Activated effector memory CD4-positive, alpha-beta T cell treated with Interleukin-2 at 50 U/mL for 16 hours (primary cell): ENCODE results near the gene EFHD1.

Source experiments
- DNase-seq: peaks from one replicate; pipeline ENCODE4 v3.0.0-alpha.2; 2020

Gene EFHD1, protein sequence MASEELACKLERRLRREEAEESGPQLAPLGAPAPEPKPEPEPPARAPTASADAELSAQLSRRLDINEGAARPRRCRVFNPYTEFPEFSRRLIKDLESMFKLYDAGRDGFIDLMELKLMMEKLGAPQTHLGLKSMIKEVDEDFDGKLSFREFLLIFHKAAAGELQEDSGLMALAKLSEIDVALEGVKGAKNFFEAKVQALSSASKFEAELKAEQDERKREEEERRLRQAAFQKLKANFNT

DNA sequence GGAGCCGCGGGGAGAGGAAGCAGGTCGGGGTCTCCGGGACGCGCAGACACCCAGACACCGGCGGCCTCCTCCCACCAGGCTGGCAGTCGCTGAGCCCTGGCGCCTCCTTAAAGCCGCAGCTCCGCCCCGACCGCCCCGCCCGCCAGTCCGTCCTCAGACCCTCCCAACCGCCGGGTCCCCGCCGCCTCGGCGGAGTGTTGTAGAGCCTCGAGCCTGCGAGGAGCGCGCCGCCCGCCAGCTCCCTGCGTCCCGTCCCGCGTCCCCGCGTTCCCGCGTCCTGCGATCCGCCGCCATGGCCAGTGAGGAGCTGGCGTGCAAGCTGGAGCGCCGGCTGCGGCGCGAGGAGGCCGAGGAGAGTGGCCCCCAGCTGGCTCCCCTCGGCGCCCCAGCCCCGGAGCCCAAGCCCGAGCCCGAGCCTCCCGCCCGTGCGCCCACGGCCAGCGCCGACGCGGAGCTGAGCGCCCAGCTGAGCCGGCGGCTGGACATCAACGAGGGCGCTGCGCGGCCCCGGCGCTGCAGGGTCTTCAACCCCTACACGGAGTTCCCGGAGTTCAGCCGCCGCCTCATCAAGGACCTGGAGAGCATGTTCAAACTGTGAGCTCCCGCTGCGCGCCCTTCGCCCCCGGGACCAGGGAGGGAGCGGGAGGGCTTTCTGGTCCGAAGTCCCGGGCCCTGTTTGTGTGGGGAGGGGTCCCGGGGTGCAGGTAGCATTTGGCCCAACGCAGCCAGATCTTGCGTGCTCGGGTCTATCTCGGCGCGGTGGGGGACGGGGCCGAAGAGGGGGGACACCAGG is at the start of gene EFHD1:
Gene EFHD1, plus strand, starts transcription at position 192 of the 793 bp plus-strand sequence. Its CDS starts 101 bp downstream, at position 293.
- peak; percentile 25 for DNase-seq

DNA sequence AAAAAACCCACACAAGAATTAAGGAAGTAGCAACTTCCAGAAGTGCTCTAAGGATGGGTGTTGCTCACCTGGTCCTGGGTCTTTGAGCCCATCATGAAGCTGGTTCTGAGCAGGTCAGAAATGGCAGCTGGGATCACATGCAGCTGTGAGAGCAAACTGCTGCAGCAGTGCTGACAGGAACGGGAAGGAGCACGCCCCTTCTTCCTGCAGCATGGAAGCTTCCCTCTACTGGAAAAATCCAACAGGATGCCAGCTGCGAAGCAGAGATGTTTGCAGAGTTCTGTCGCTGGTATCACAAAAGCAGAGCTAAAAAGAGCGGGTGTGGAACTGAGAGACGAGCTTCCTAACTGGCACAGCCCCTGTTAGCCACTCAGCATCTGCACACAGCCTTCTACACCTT is 49.2 kb upstream of the EFHD1 start:
- no peak for DNase-seq

GRCh38 chr2:232586943-232587505 is 46.4 kb upstream of the EFHD1 start:
- DNase-seq, result no peak

DNA sequence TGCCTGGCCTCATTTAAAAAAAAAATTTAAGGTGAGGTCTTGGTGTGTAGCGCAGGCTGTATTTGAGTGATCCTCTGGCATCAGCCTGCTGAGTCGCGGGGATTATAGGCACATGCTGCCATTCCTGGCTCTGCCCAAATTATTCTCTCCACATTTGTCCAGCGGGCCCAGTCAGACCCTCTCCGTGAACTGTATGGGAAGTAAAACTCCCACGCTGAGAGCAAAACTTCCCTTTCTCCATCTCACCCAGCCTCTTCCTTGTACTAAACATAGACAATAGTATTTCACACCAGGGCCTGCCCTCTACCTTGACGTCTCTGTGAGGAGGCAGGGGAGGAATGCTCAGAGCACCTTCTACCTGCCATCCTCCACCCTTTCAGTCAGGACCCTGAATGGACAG is 45.9 kb upstream of the EFHD1 start:
- no peak for DNase-seq

DNA sequence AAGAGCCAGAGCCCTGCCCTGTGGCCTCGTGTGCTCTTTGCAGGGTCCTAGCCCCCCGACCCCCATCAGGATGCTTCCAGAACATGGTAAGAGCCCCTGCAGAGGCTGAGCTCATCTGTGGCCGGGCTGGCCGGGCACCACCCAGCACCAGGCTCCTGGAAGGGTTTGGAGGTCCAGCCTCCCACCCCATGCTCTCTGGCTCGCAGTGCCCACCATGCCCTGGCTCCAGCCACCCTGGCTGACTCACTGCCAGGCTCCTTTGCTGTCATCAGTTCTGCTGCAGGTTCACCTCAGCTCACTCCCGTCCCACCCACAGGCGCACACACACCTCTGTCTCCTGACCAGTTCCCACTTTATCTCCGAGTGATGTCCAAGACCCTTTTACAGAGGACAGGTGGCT is 45.4 kb upstream of the EFHD1 start:
- no peak for DNase-seq

DNA sequence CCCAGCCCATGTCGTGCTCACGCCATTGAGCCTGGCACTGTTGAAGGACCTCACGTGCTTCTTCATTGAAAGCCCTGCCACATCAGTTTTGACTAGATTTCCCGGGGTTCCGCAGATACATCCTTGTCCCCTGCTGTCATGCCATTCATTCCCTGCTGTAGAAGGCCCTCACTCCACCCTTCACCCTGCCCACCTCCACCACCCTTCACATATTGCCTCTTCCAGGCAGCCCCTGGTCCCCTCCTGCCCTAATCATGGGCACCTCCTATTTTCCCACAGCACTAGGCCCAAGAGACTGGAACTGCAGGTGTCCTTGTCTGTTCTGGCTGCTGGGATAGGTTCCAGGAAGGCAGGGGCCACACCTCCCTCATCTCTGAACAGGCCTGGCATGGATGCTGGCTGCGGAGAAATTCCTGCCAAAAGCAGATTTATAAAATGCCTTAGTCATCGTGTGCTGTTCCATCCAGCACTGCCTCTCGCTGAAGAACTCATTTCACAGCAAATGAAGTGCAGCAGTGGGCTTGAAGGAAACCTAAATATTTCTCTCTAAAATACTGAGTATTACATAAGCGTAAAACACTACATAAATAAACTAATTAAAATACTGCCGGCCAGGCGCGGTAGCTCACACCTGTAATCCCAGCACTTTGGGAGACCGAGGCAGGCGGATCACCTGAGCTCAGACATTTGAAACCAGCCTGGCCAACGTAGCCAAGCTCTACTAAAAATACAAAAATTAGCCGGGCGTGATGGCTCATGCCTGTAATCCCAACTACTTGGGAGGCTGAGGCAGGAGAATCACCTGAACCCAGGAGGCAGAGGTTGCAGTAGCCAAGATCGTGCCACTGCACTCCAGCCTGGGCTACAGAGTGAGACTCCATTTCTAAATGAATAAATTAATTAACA is 44.5 kb upstream of the EFHD1 start:
- DNase-seq, result no peak

- no peak for DNase-seq
These were observed 40.5 kb upstream of the EFHD1 start for GRCh38 chr2:232592772-232593395.

DNA sequence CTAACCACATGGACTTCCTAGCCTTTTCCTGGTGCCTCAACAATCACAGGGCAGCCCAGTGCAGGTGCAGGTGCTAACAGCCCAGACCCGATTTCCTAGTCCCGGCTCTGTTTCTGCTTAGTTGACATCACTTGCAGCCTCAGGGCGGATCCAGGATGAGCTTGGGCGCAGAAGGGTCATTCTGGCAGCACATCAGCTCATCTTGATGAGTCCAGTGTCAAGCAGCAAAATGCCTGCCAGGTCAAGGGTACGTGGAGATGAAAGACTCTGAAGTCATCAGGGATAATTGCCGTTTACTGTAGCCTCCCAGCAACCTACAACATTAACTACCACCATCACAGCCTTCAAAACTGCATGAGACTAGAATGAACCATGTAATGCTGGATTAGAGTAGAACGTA is 39.4 kb upstream of the EFHD1 start:
- no peak for DNase-seq

DNA sequence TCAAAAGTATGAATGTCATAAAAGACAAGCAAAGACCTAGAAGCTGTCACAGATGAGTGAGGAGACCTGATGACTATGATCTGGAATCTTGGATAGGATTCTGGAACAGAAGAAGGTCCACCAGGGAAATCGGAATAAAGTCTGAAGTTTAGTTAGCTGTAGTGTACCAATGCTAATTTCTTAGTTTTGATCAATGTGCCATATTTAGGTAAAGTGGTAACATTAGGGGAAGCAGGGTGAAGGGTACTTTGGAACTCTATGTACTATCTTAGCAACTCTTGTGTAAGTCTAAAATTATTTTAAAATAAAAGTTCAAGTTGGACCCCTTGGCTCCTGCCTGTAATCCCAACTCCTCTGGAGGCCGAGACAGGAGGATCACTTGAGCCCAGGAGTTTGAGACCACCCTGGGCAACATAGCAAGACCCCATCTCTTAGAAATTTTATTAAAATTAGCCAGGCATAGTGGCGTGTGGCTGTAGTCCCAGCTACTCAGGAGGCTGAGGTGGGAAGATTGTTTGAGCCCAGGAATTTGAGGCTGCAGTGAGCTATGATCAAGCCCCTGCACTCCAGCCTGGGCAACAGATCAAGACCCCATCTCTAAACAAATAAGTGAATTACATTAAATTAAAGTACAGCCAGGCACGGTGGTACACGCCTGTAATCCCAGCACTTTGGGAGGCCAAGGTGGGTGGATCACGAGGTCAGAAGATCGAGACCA is 35.9 kb upstream of the EFHD1 start:
- no peak for DNase-seq

DNA sequence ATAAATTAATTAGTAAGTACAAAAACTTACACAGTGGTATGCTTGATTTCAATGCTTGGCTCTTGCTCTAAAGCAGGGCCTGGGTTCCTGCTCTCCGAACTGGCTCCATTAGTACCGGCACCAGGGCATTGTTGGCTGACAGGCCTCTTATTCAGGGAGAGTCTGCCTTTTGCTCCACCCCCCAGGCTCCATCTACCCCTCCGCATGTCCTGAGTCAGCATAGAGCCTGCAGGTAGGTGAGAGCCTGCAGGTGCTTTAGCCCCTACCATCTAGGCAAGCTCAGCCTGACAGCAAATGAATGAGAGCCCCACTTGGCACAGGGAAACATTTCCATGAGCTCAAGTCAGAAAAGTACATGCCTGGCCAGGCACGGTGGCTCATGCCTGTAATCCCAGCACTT is 35.1 kb upstream of the EFHD1 start:
- DNase-seq, result no peak

DNA sequence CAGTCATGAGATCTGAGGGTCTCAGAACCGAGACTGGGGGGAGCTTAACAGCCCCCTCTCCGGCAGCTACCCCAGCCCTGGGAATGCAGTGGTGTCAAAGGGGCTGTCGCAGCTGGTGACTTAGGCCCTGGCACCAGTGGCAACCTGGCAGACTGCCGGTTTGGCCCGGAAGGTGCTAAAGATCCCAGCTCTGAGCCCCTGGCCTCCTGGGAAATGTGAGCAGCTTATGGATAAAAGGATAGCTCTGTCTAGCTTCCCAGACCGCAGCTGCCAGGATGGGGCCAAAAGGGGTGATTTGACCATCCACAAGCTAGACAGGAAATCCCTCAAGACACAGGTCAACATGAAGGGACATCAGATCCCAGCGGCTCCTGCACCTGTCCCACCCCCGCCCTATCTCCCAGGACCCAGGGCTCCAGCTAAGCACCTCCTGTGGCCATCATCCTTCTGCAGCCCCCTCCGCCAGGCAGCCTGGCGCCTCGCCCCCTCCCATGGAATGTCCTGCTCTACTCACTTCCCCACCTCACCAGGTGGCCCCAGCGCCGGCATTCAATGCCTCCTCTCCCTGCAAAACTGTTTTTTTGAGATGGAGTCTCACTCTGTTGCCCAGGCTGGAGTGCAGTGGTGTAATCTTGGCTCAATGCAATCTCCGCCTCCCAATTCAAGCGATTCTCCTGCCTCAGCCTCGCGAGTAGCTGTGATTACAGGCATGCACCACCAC is 33.2 kb upstream of the EFHD1 start:
- DNase-seq, result no peak

DNA sequence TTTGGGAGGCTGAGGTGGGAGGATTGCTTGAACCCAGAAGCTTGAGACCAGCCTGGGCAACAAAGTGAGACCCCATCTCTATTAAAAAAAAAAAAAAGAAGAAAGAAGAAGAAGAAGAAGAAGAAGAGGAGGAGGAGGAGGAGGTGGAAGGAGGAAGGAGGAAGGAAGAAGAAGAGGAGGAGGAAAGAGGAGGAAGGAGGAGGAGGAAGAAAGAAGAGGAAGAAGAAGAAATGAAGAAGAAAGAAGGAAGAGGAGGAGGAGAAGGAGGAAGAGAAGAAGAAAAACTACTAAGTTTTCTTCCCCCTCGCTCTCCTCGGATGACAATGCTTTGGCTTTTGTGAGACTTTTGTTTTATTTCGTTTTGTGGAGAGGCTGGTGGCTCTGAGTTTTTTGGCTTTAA is 30.1 kb upstream of the EFHD1 start:
- no peak for DNase-seq

DNA sequence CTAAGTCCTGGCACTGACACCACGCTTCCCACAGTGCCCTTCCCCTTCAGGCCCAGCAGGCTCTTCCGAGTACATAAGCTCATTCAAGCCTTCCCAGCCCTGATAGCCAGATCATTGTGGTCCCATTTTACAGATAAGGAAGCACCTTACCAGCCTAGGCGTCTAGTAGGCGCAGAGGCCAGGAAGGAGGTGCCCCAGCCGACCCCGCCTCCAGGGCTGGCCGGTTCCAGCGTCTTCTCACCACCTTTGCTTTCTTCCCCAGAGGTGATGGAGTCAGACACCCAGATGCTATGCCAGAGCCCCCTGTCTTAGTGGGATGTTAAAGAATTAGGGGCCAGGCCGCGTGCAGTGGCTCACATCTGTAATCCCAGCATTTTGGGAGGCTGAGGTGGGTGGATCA is 28.9 kb upstream of the EFHD1 start:
- DNase-seq, result no peak

DNA sequence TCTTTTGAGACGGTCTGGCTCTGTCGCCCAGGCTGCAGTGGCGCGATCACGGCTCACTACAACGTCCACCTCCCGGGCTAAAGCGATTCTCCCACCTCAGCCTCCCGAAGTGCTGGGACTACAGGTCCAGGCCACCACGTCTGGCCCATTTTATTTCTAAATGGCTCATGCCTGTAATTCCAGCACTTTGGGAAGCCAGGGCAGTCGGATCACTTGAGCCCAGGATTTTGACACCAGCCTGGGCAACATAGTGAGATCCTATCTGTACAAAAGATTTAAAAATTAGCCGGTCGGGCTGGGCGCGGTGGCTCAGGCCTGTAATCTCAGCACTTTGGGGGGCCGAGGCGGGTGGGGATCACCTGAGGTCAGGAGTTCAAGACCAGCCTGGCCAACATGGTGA is 26.4 kb upstream of the EFHD1 start:
- DNase-seq, result no peak

DNA sequence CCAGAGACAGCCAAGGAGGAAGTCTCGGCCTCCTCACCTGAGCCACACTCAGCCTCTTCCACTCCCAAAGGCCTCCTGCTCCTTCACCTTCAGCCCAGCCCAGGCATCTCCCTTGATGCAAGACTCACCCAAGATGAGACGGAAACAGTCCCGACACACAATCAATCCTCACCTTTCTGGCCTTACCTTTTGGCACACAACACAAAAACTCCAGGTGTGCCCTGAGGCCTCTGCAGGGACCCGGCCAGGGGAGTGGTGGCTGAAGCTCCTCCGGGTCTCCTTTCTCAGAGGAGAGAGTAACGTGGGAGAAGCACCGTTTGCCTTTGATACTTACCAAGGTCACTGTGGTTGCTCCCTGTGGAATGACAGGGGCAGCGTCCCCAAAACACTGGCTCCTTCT is 23.8 kb upstream of the EFHD1 start:
- no peak for DNase-seq

- no peak for DNase-seq
These were observed 23.3 kb upstream of the EFHD1 start for GRCh38 chr2:232610081-232610480.

DNA sequence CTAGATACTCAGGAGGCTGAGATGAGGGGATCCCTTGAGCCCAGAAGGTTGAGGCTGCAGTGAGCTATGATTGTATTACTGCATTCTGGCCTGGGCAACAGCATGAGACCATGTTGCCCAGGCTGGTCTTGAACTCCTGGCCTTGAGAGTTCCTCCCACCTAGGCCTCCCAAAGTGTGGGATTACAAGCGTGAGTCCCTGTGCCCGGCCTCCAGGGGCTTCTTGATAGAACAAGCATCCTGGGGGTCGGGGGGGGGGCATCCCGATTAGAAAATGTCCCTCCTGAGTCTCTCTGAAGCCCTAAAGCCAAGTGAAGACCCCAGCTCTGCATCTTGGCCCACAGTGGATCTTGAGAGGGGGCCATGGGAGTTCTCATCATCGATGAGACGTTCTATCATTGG is 22.3 kb upstream of the EFHD1 start:
- DNase-seq, result no peak

- peak; percentile 27 for DNase-seq
These were observed 21.7 kb upstream of the EFHD1 start for GRCh38 chr2:232611559-232612218.

DNA sequence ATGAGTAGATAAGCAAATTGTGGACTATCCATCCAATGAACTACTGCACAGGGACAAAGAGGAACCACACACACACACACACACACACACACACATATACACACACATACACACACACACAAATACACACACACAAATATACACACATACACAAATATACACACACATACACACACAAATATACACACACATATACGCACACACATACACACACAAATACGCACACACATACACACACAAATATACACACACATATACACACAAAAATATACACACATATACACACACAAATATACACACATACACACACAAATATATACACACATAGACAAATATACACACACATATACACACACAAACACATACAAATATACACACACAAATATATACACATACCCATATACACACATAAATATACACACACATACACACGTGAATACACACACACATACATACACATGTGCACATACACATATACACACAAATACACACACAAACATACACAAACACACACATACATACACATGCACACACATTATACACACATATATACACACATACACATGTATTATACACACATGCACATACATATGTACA is 19.8 kb upstream of the EFHD1 start:
- DNase-seq, result no peak

DNA sequence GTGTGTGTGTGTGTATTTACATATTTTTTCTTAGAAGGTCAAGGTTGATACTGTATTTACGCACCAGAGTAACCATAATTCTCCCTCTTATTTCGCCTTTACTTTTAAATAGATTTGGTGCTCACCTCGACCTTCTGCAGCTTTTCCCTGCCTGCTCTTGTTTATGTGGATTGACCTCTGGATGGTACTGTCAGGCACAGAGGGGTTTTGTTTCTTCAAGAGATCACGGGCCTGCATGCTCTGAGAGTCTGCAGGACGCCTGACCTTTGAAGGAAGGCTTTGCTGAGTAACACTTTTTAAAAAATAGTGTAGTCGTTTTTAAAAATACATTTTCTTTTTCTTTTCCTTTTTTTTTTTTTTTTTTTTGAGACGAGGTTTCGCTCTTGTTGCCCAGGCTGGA is 18.1 kb upstream of the EFHD1 start:
- DNase-seq, result no peak
